Heart left ventricle (tissue), 16 donors: ENCODE results near the gene JTB. TPM values are rescaled to one million over a fixed set of nuclear protein-coding genes. Genes with fewer than 3 reads are reported as not detected.

ENCODE experiments used
- ATAC-seq, 4 donors: fragments of 200-7000 bp; cut with Tn5 transposase; one replicate each; pipeline ENCODE4 v1.9.1; 2020 to 2022; ENCODE audit warnings: moderate library complexity in 4 of 4, mild to moderate bottlenecking in 3 of 4, moderate number of reproducible peaks in 1 of 4
- DNase-seq, 5 donors: peaks; one replicate each; pipeline ENCODE4 v3.0.0-alpha.2; 2020
- H3K27ac ChIP-seq, 12 donors: fragments of 200-600 bp; sonication (generic) in 4 of 12; one replicate each; pipeline versions ENCODE4 v1.5.0 to v1.8.0; 2016 to 2022; ENCODE audit warnings: mild to moderate bottlenecking in 2 of 12
- H3K27me3 ChIP-seq, 9 donors: fragments of 200-600 bp; sonication (generic) in 2 of 9; one replicate each; pipeline versions ENCODE4 v1.5.1 to v1.8.0; 2016 to 2022; ENCODE audit warnings: mild to moderate bottlenecking in 3 of 9
- H3K36me3 ChIP-seq, 9 donors: fragments of 200-600 bp; sonication (generic) in 2 of 9; one replicate each; pipeline versions ENCODE4 v1.5.0 to v1.8.0; 2018 to 2022; ENCODE audit warnings: mild to moderate bottlenecking in 2 of 9
- H3K4me1 ChIP-seq, 12 donors: fragments of 200-600 bp; sonication (generic) in 4 of 12; one replicate each; pipeline versions ENCODE4 v1.5.0 to v1.8.0; 2016 to 2022; ENCODE audit warnings: mild to moderate bottlenecking in 3 of 12
- H3K4me3 ChIP-seq, 12 donors: fragments of 200-600 bp; sonication (generic) in 4 of 12; one replicate each; pipeline versions ENCODE4 v1.5.0 to v1.8.0; 2017 to 2022; ENCODE audit warnings: mild to moderate bottlenecking in 9 of 12, moderate library complexity in 4 of 12
- H3K9me3 ChIP-seq, 12 donors: fragments of 200-600 bp; sonication (generic) in 4 of 12; one replicate each; pipeline versions ENCODE4 v1.5.0 to v1.8.0; 2016 to 2022; ENCODE audit warnings: mild to moderate bottlenecking in 1 of 12
- POLR2A ChIP-seq, 2 donors: fragments of 450-650 bp; IDR thresholded peaks; one replicate each; pipeline ENCODE4 v1.6.1; 2017; ENCODE audit warnings: antibody characterized with exemption in 2 of 2, mild to moderate bottlenecking in 2 of 2, moderate library complexity in 2 of 2
- WGBS, 4 donors: extraction: QIAGEN DNeasy Blood & Tissue Kit in 2 of 4; methylation state at CpG; one replicate each; pipeline versions ENCODE4 v1.1.5 to v1.1.7; 2013 to 2018; 5-methylcytosine and 5-hydroxymethylcytosine counted together
- intact Hi-C, 10 donors: fragments of 100-400 bp; cut with DNase I; formaldehyde crosslinking; loops; one replicate each; pipeline versions ENCODE4 v1.11.1 to v1.14.2; 2022
- polyA plus RNA-seq, 2 donors: library from polyadenylated mRNA; stranded (reverse); fragments of 200-250 nt; gene quantifications; one replicate each; pipeline ENCODE4 v1.2.3, GENCODE V29; 2013
- total RNA-seq, 9 donors: library from RNA; depleted of rRNA in 2 of 9; stranded (reverse); fragments of >200 nt in 2 of 9; fragmentation: NEBNext Ultra II Directional in 3 of 9; extraction: Animal tissue kit (Norgen Biotek cat#: 25700) in 3 of 9; gene quantifications; one replicate each; pipeline versions ENCODE4 v1.1.0 to v1.2.4, GENCODE V29; 2016 to 2023
- TF ChIP-seq, protein P1 (sequence below), 12 donors: fragments of 200-600 bp; sonication (generic) in 4 of 12; IDR thresholded peaks; one replicate each; pipeline versions ENCODE4 v1.5.0 to v1.8.0; 2018 to 2022; ENCODE audit warnings: antibody characterized with exemption in 12 of 12, mild to moderate bottlenecking in 5 of 12
- donor health status: ischemic (EF 13 %, LVEDD 7.1; RV severe dilation, severe dysfunction).
- donor health status: healthy with polysubstance abuse.
- donor health status: DM: no; HTN: yes; CAD: no.
- donor health status: DM: no; HTN: no; CAD: no.
- donor health status: ischemic (EF 25% LVEDD 6.9; RV normal size, moderate dysfunction).
- donor health status: ischemic (EF 25% LVEDD 5.7; RV mildly dilated, moderate dysfunction).
- donor health status: healthy.
- donor health status: DM: yes; HTN: yes; CAD: no.
- donor health status: ischemic (EF 35%, LVEDD 5.7; RV mildly dilated, moderate dysfunction).
- donor health status: nonischemic (EF 11% LVEDD 7.7; RV severe dilation, severe dysfunction).
- donor health status: DM: yes; HTN: yes; CAD: no.
- donor health status: PGD.
- donor health status: ischemic (EF 29% LVEDD 5.4; RV normal size, mild dysfunction).
- donor health status: nonischemic (EF 23%, LVEDD 6.1; RV moderate dilation, normal function).

The JTB gene
- total and polyA plus RNA-seq, 11 donors = 55.0 to 222 (median 85.8) TPM

DNA sequence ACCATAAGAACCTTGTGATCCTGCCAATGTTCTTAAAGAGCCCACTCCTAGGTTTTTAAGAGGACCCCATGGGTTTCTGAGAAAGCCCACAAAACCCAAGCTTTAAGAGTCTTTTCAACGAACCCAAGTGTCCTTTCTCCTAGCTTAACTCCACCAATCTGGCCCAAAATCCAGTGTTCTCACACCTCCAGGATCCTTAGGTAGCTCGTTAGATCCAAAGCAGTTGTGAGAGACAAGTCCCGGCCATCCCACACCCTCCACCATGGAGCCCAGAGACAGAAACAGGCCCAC is 32.7 kb downstream of the JTB start:
- Histone ChIP-seq H3K4me3 (peak overlapping the region in 11 of 12 donors; percentile 6 to 100 (median 89)), H3K36me3 (peaks cover 0 to 69% (median 57%) of the 10 kb centered on the region in 9 donors), H3K9me3 (no peaks in the 10 kb centered on the region), H3K27me3 (no peaks in the 10 kb centered on the region), H3K27ac (peak overlapping the region; percentile 97 to 100 (median 100)), H3K4me1 (peaks cover 0 to 43% (median 29%) of the 10 kb centered on the region in 12 donors)
- ATAC-seq = no peak
- DNase-seq = no peak
- WGBS, 4 donors = 59 to 75% (median 66%) methylated on average over 3 of the region's 3 CpGs
- intact Hi-C loops = loop anchor here in 8 of 10 donors (1.0 to 10.0 kb wide), 8 partner anchors 12 to 267 kb away; partner anchors contain the start of genes GATAD2B (in 1 of the 8), NPR1 (in 1 of the 8) and RAB13 (in 1 of the 8)
- TF ChIP-seq, protein P1, sequence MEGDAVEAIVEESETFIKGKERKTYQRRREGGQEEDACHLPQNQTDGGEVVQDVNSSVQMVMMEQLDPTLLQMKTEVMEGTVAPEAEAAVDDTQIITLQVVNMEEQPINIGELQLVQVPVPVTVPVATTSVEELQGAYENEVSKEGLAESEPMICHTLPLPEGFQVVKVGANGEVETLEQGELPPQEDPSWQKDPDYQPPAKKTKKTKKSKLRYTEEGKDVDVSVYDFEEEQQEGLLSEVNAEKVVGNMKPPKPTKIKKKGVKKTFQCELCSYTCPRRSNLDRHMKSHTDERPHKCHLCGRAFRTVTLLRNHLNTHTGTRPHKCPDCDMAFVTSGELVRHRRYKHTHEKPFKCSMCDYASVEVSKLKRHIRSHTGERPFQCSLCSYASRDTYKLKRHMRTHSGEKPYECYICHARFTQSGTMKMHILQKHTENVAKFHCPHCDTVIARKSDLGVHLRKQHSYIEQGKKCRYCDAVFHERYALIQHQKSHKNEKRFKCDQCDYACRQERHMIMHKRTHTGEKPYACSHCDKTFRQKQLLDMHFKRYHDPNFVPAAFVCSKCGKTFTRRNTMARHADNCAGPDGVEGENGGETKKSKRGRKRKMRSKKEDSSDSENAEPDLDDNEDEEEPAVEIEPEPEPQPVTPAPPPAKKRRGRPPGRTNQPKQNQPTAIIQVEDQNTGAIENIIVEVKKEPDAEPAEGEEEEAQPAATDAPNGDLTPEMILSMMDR (IDR thresholded peaks at IDR 0.05) = no peak
- no peak for TF ChIP-seq POLR2A (IDR thresholded peaks at IDR 0.05)

DNA sequence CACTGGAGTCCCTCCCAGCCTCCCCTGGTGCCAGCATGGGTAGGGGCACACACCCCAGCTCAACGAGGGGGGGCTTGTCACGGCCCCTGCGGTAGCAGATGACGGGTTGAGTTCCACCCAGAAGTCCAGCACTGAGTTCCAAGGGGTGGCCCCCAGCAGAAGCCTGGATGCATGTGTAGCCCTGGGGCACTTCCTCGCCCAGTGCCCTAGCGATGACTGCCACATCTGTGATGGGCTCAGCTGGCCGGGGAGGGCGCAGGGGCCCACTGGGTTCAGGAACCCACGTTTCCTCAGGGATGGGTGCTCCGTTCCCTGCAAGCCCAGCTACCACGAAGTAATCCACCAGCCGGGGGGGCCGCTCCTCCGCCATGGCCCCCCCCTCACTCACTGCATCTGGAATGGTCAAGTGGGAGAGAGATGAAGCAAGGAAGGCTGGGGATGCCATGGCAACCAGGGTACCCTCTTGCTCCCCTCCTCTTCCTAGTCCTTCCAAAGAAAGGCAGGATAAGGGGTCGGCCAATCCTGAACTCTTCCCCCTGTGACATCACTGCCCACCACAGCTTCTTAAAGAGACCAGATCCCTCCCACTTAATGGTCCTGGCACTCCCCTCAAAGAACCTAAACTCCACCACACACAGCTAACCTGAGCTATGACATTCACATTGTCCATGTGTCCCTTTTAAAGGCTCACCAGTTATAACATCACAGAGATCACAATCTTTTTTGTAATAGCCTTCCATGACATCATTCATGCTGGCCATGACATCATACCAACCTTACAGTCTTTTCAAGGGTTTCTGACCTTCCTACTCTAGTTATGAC is 33.3 kb downstream of the JTB start:
- 77 to 86% (median 84%) methylated on average over 9 to 15 of the region's 15 CpGs for WGBS, 4 donors
- H3K4me3 ChIP-seq = peak overlapping the region in 11 of 12 donors; percentile 6 to 100 (median 89)

DNA sequence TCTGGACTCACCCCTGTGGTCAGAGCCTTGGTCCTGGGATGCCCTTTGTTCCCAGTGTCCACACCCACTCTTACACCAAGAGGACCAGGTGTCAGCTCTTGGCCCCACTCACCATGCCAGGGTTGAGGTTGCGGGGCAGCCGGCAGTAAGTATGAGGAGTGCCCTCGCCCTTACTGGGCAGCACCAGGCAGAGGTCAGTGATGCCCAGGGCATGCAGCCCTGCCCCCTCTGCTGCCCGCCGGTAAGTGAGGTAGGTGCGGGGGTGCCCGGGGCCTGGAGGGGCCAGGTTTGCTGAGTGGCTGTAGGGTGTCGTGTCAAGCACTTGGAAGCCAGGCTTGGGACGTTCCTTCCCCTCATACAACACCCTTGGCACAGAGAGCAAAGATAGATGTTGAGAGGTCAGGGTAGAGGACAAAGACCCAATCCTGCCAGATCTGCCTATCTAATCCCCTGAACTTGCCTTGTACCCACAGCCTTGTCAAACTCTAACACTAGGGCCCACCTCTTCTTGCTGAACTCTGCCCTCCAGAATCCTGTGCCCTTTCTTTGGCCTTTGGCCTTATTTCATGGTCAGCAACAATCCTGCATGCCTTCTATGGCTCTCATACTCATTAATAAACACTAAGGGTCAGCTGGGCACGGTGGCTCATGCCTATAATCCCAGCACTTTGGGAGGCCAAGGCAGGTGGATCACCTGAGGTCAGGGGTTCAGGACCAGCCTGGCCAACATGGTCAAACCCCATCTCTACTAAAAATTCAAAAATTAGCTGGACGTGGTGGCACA is 34.5 kb downstream of the JTB start:
- Histone ChIP-seq H3K36me3 (peaks cover 0 to 69% (median 56%) of the 10 kb centered on the region in 9 donors), H3K9me3 (no peaks in the 10 kb centered on the region), H3K27ac (peak overlapping the region in 10 of 12 donors; percentile 17 to 100 (median 50)), H3K4me1 (peaks cover 0 to 43% (median 29%) of the 10 kb centered on the region in 12 donors), H3K4me3 (no peak overlapping the region), H3K27me3 (no peaks in the 10 kb centered on the region)
- ATAC-seq = no peak
- no peak for DNase-seq
- 74 to 77% (median 76%) methylated on average over 8 to 11 of the region's 11 CpGs for WGBS, 4 donors
- intact Hi-C loops = loop anchor here in 4 of 10 donors (2.0 to 10.0 kb wide), 2 partner anchors 16 to 148 kb away; no protein-coding TSS in a partner anchor
- TF ChIP-seq, protein P1 (IDR thresholded peaks at IDR 0.05) = no peak
- TF ChIP-seq POLR2A (IDR thresholded peaks at IDR 0.05) = no peak

More for the DNA sequence above, 33.3 kb downstream of the JTB start:
- Histone ChIP-seq H3K36me3 (peaks cover 0 to 69% (median 57%) of the 10 kb centered on the region in 9 donors), H3K27ac (peak overlapping the region; percentile 97 to 100 (median 100)), H3K4me1 (peaks cover 0 to 43% (median 29%) of the 10 kb centered on the region in 12 donors), H3K27me3 (no peaks in the 10 kb centered on the region), H3K9me3 (no peaks in the 10 kb centered on the region)
- ATAC-seq (no peak), DNase-seq (no peak)
- TF ChIP-seq, protein P1 (IDR thresholded peaks at IDR 0.05) = no peak
- TF ChIP-seq POLR2A (IDR thresholded peaks at IDR 0.05) = no peak
- intact Hi-C loops = loop anchor here in 6 of 10 donors (1.0 to 10.0 kb wide), 3 partner anchors 12 to 149 kb away; partner anchors contain the start of gene GATAD2B (in 1 of the 6)
